ENCODE results near the gene BRPF1.

GRCh38 chr3:9769426-9770275 is 38.1 kb downstream of the BRPF1 start, which contains the start of gene CAMK1:
- no peak for TF ChIP-seq CTCF (IDR thresholded peaks at IDR 0.05; ENCODE audit: poor library complexity)
- TF ChIP-seq EZH2 (IDR thresholded peaks at IDR 0.05; ENCODE audit: borderline replicate concordance), result no peak

Data from hepatocyte (in vitro differentiated cells).